OCI-LY1 (cell line): Measurements from ENCODE around the gene TMOD2.

Experiments used
- EZH2 ChIP-seq: fragments of 200-600 bp; sonication (generic), shearing (Covaris generic); IDR thresholded peaks from 2 replicates; pipeline ENCODE4 v1.8.0; 2017; ENCODE audit warnings: borderline replicate concordance, mixed run types, mild to moderate bottlenecking, antibody characterized with exemption, low read length, moderate library complexity, mixed read lengths
- TF ChIP-seq, protein P1 (sequence below): fragments of 200-600 bp; sonication (generic), shearing (Covaris generic); IDR thresholded peaks from 2 replicates; pipeline ENCODE4 v1.5.1; 2017; ENCODE audit warnings: mild to moderate bottlenecking, antibody characterized with exemption, low read length, moderate library complexity, mixed read lengths

DNA sequence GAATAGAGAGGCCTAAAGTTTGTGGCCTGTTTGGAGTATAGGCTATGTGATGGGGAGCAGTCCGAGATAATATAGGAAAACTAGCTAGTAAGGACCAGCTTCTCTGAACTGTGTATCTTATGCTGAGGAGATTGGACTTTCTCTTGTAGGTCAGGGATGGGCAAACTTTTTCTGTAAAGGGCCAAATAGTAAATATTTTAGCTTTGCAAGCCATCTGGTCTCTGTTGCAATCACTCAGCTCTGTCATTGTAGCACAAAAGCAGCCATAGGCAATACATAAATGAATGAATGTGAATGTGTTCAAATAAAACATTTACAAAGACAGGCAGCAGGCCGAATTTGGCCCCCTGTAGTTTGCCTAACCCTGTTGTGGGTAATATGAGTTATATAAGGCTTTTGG lies 102.6 kb downstream of the TMOD2 start:
- no peak for TF ChIP-seq EZH2
- TF ChIP-seq, protein P1, sequence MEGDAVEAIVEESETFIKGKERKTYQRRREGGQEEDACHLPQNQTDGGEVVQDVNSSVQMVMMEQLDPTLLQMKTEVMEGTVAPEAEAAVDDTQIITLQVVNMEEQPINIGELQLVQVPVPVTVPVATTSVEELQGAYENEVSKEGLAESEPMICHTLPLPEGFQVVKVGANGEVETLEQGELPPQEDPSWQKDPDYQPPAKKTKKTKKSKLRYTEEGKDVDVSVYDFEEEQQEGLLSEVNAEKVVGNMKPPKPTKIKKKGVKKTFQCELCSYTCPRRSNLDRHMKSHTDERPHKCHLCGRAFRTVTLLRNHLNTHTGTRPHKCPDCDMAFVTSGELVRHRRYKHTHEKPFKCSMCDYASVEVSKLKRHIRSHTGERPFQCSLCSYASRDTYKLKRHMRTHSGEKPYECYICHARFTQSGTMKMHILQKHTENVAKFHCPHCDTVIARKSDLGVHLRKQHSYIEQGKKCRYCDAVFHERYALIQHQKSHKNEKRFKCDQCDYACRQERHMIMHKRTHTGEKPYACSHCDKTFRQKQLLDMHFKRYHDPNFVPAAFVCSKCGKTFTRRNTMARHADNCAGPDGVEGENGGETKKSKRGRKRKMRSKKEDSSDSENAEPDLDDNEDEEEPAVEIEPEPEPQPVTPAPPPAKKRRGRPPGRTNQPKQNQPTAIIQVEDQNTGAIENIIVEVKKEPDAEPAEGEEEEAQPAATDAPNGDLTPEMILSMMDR, result no peak
